ENCODE measurements around the gene ZMYND12. TPM values are rescaled to one million over a fixed set of nuclear protein-coding genes. Genes with fewer than 3 reads are reported as not detected.

The ZMYND12 gene, protein sequence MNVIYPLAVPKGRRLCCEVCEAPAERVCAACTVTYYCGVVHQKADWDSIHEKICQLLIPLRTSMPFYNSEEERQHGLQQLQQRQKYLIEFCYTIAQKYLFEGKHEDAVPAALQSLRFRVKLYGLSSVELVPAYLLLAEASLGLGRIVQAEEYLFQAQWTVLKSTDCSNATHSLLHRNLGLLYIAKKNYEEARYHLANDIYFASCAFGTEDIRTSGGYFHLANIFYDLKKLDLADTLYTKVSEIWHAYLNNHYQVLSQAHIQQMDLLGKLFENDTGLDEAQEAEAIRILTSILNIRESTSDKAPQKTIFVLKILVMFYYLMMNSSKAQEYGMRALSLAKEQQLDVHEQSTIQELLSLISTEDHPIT
- polyA plus RNA-seq, result 0.21 and 0.52 TPM in 2 replicates
- not detected in 2 replicates for polyA minus RNA-seq

DNA sequence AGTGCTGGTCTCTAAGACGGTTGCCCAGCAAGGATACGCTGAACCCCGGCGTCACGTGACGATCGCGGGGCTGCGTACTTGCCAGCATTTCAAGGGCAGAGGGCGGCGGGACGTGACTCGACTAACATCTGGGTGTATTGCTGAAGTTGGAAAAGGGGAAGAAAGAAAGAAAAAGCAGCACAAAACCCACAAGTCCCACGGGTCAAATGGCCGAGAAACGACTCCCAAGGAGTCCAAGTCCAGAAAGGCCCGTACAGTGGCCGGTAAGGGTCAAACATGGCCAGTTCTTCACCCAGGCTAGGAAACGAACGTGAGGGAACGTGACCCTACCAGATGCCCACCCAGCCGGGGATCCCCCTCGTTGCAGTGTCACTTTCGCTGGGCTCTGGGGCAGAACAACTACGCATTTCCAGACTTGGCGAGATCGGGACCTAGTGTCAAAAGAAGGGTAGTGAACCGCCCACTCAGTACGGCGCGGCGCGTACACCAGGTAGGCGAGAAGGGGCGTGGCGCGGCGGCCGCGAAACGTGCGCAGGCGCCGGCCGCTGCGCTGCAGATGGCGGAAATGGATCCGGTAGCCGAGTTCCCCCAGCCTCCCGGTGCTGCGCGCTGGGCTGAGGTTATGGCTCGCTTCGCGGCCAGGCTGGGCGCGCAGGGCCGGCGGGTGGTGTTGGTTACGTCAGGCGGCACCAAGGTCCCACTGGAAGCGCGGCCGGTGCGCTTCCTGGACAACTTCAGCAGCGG is at the start of gene ZMYND12, which contains the start of gene PPCS:
Gene ZMYND12, minus strand, starts transcription at position 13 of the 744 bp plus-strand sequence. CDS start 25 bp downstream, outside the sequence.
Gene PPCS, plus strand, starts transcription at position 534 of the 744 bp plus-strand sequence. Its CDS starts 23 bp downstream, at position 557.
- peak within 1 kb of the TSS; percentile 67 for H3K4me2 ChIP-seq (ENCODE audit: low read length)
- peaks cover 4% of the 10 kb centered on the region for H3K79me2 ChIP-seq (replicated peaks; ENCODE audit: insufficient read depth, low read length)
- H3K27me3 ChIP-seq (ENCODE audit: insufficient read depth, low read depth, low read length), result no peaks in the 10 kb centered on the region
- H3K36me3 ChIP-seq (ENCODE audit: insufficient read depth, low read length), result no peaks in the 10 kb centered on the region
- H3K27ac ChIP-seq (ENCODE audit: low read length), result peak within 1 kb of the TSS; percentile 76
- no peaks in the 10 kb centered on the region for H3F3A ChIP-seq (ENCODE audit: insufficient read depth, low read length, poor library complexity, severe bottlenecking)
- TF ChIP-seq, protein P1, sequence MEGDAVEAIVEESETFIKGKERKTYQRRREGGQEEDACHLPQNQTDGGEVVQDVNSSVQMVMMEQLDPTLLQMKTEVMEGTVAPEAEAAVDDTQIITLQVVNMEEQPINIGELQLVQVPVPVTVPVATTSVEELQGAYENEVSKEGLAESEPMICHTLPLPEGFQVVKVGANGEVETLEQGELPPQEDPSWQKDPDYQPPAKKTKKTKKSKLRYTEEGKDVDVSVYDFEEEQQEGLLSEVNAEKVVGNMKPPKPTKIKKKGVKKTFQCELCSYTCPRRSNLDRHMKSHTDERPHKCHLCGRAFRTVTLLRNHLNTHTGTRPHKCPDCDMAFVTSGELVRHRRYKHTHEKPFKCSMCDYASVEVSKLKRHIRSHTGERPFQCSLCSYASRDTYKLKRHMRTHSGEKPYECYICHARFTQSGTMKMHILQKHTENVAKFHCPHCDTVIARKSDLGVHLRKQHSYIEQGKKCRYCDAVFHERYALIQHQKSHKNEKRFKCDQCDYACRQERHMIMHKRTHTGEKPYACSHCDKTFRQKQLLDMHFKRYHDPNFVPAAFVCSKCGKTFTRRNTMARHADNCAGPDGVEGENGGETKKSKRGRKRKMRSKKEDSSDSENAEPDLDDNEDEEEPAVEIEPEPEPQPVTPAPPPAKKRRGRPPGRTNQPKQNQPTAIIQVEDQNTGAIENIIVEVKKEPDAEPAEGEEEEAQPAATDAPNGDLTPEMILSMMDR (IDR thresholded peaks at IDR 0.05; ENCODE audit: poor library complexity, severe bottlenecking), result no peak
- TF ChIP-seq RAD21 (conservative IDR thresholded peaks at IDR 0.05) (no peak), EP300 (conservative IDR thresholded peaks at IDR 0.05; ENCODE audit: poor library complexity, severe bottlenecking) (no peak), POLR2AphosphoS5 (IDR thresholded peaks at IDR 0.05) (peak; percentile 77), EZH2 (IDR thresholded peaks at IDR 0.05; ENCODE audit: borderline replicate concordance, insufficient read depth, low read length, poor library complexity, severe bottlenecking) (no peak), SMC3 (conservative IDR thresholded peaks at IDR 0.05; ENCODE audit: poor library complexity) (peak; percentile 53), TAF1 (IDR thresholded peaks at IDR 0.05; ENCODE audit: low read depth) (peak; percentile 78), MXI1 (conservative IDR thresholded peaks at IDR 0.05; ENCODE audit: poor library complexity, severe bottlenecking) (peak; percentile 82)
- TF ChIP-seq, protein P2, sequence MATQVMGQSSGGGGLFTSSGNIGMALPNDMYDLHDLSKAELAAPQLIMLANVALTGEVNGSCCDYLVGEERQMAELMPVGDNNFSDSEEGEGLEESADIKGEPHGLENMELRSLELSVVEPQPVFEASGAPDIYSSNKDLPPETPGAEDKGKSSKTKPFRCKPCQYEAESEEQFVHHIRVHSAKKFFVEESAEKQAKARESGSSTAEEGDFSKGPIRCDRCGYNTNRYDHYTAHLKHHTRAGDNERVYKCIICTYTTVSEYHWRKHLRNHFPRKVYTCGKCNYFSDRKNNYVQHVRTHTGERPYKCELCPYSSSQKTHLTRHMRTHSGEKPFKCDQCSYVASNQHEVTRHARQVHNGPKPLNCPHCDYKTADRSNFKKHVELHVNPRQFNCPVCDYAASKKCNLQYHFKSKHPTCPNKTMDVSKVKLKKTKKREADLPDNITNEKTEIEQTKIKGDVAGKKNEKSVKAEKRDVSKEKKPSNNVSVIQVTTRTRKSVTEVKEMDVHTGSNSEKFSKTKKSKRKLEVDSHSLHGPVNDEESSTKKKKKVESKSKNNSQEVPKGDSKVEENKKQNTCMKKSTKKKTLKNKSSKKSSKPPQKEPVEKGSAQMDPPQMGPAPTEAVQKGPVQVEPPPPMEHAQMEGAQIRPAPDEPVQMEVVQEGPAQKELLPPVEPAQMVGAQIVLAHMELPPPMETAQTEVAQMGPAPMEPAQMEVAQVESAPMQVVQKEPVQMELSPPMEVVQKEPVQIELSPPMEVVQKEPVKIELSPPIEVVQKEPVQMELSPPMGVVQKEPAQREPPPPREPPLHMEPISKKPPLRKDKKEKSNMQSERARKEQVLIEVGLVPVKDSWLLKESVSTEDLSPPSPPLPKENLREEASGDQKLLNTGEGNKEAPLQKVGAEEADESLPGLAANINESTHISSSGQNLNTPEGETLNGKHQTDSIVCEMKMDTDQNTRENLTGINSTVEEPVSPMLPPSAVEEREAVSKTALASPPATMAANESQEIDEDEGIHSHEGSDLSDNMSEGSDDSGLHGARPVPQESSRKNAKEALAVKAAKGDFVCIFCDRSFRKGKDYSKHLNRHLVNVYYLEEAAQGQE (IDR thresholded peaks at IDR 0.05; ENCODE audit: borderline replicate concordance), result peak; percentile 54
- peak within 1 kb of the TSS; percentile 82 for H3K9ac ChIP-seq (ENCODE audit: low read length)
- peak within 1 kb of the TSS; percentile 84 for H3K4me3 ChIP-seq (ENCODE audit: low read length)
- H2AFZ ChIP-seq (ENCODE audit: low read depth, low read length), result peak within 1 kb of the TSS; percentile 70
- no peaks in the 10 kb centered on the region for H4K20me1 ChIP-seq (ENCODE audit: insufficient read depth)
- no peaks in the 10 kb centered on the region for H3K9me2 ChIP-seq (ENCODE audit: insufficient read depth, low read length)
- no peaks in the 10 kb centered on the region for H3K9me3 ChIP-seq (ENCODE audit: low read length)

DNA sequence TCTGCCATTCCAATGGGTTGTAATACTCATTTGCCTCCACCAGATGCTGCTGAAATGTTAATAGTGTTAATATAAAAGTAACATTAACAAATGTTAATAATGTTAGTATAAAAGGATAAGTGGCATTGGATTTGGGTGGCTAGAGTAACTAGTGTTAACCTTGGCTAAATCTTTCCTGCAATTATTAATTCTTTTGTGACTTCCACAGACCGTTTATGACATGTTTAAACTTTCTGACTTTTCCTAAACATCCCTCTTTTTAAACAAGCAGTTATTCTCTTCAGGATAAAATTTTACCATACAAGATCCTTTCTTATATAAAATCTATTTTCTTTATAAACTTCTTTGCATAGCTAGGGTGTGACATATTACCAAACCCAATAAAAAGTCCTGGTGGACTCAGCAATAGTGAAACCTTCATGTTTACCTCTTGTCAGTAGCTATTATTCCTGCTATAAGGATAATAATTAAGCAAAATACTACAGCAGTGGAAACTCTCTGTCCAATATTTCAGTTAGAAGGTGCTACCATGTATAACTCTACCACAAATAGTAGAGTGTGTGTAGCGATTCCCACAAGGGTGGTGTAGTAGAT is 48.8 kb upstream of the ZMYND12 start:
- Histone ChIP-seq H4K20me1 (ENCODE audit: insufficient read depth) (no peaks in the 10 kb centered on the region), H2AFZ (ENCODE audit: low read depth, low read length) (no peak overlapping the region), H3K4me3 (ENCODE audit: low read length) (no peak overlapping the region), H3K9me2 (ENCODE audit: insufficient read depth, low read length) (no peaks in the 10 kb centered on the region), H3K9me3 (ENCODE audit: low read length) (peaks cover 11% of the 10 kb centered on the region), H3F3A (ENCODE audit: insufficient read depth, low read length, poor library complexity, severe bottlenecking) (no peaks in the 10 kb centered on the region), H3K36me3 (ENCODE audit: insufficient read depth, low read length) (no peaks in the 10 kb centered on the region), H3K4me2 (ENCODE audit: low read length) (no peak overlapping the region), H3K27ac (ENCODE audit: low read length) (no peak overlapping the region), H3K79me2 (replicated peaks; ENCODE audit: insufficient read depth, low read length) (no peaks in the 10 kb centered on the region), H3K9ac (ENCODE audit: low read length) (no peak overlapping the region), H3K27me3 (ENCODE audit: insufficient read depth, low read depth, low read length) (no peaks in the 10 kb centered on the region)
- TF ChIP-seq, protein P1 (IDR thresholded peaks at IDR 0.05; ENCODE audit: poor library complexity, severe bottlenecking), result no peak
- TF ChIP-seq MXI1 (conservative IDR thresholded peaks at IDR 0.05; ENCODE audit: poor library complexity, severe bottlenecking), result no peak
- no peak for TF ChIP-seq SMC3 (conservative IDR thresholded peaks at IDR 0.05; ENCODE audit: poor library complexity)
- TF ChIP-seq POLR2AphosphoS5 (IDR thresholded peaks at IDR 0.05), result no peak
- no peak for TF ChIP-seq RAD21 (conservative IDR thresholded peaks at IDR 0.05)
- no peak for TF ChIP-seq TAF1 (IDR thresholded peaks at IDR 0.05; ENCODE audit: low read depth)
- TF ChIP-seq, protein P2 (IDR thresholded peaks at IDR 0.05; ENCODE audit: borderline replicate concordance), result no peak
- no peak for TF ChIP-seq EP300 (conservative IDR thresholded peaks at IDR 0.05; ENCODE audit: poor library complexity, severe bottlenecking)
- TF ChIP-seq EZH2 (IDR thresholded peaks at IDR 0.05; ENCODE audit: borderline replicate concordance, insufficient read depth, low read length, poor library complexity, severe bottlenecking), result no peak
